Stimulated activated naive CD8-positive, alpha-beta T cell treated with anti-CD3 and anti-CD28 coated beads, Interleukin-15, amount 100 ng/mL, for 72 hours (primary cell): Measurements from ENCODE around the gene CYP27B1.

Source experiments
- ATAC-seq: fragments of 150-1000 bp; cut with Tn5 transposase; 2 replicates; pipeline ENCODE4 v1.10.0; 2021; ENCODE audit warnings: mild to moderate bottlenecking, moderate library complexity
- DNase-seq, 2 donors: peaks; one replicate each; pipeline ENCODE4 v3.0.0; 2021 to 2022
- H3K27ac Mint-ChIP-seq, 2 donors: one replicate each; pipeline ENCODE4 v1.8.0; 2022; ENCODE audit warnings: mild to moderate bottlenecking in 2 of 2, mixed read lengths in 2 of 2, moderate library complexity in 2 of 2
- H3K27me3 Mint-ChIP-seq: one replicate; pipeline ENCODE4 v1.8.0; 2022; ENCODE audit warnings: mixed read lengths
- H3K4me1 Mint-ChIP-seq: one replicate; pipeline ENCODE4 v1.8.0; 2022; ENCODE audit warnings: mild to moderate bottlenecking, mixed read lengths
- H3K4me3 Mint-ChIP-seq, 2 donors: one replicate each; pipeline ENCODE4 v1.8.0; 2022; ENCODE audit warnings: mild to moderate bottlenecking in 2 of 2, mixed read lengths in 2 of 2, moderate library complexity in 1 of 2
- H3K9me3 Mint-ChIP-seq, 2 donors: one replicate each; pipeline ENCODE4 v1.8.0; 2022; ENCODE audit warnings: mixed read lengths in 2 of 2

CYP27B1 gene

DNA sequence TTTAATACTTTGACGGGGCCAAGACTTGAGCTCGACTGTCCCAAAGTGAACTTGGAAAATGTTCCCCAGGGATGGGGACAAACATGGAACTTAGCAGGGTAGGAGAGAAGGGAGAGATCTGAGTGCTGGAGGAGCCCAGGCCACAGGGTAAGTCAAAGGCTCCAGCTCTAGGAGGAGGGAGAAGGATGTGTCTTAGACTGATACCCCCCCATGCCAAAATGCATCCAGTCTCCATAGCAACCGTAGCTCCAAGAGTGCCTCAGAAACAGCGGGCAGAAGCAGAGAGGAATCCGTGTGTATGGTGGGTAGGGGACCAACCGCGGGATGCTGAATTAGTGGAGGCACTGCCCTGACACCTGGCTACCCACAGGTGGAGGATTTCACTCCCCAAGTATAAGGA is 27.5 kb downstream of the CYP27B1 start:
- H3K4me3 Mint-ChIP-seq = peak overlapping the region; percentile 45 to 67
- ATAC-seq (no peak), DNase-seq (no peak)
- no peaks in the 10 kb centered on the region for H3K27me3 Mint-ChIP-seq
- H3K27ac Mint-ChIP-seq = peak overlapping the region; percentile 76 to 83
- no peaks in the 10 kb centered on the region for H3K9me3 Mint-ChIP-seq
- peaks cover 59% of the 10 kb centered on the region for H3K4me1 Mint-ChIP-seq

GRCh38 chr12:57738661-57739237 is 28.1 kb downstream of the CYP27B1 start, which contains the start of gene AGAP2:
TSS of gene AGAP2 (minus strand) at chr12:57738742. CDS start at chr12:57738246, 496 bp downstream.
- peak within 1 kb of the TSS; percentile 76 to 83 for H3K27ac Mint-ChIP-seq
- H3K4me3 Mint-ChIP-seq = peak within 1 kb of the TSS; percentile 45 to 67
- H3K27me3 Mint-ChIP-seq = no peaks in the 10 kb centered on the region
- H3K9me3 Mint-ChIP-seq = no peaks in the 10 kb centered on the region
- DNase-seq (no peak), ATAC-seq (no peak)
- peaks cover 54% of the 10 kb centered on the region for H3K4me1 Mint-ChIP-seq

GRCh38 chr12:57737467-57738460 is 29.1 kb downstream of the CYP27B1 start:
- Mint-ChIP-seq H3K27me3 (no peaks in the 10 kb centered on the region), H3K27ac (no peak overlapping the region), H3K9me3 (no peaks in the 10 kb centered on the region), H3K4me1 (peaks cover 54% of the 10 kb centered on the region), H3K4me3 (no peak overlapping the region)
- ATAC-seq (peak; percentile 30), DNase-seq (no peak)

- no peaks in the 10 kb centered on the region for H3K9me3 Mint-ChIP-seq
- H3K4me1 Mint-ChIP-seq = peaks cover 47% of the 10 kb centered on the region
- no peak for DNase-seq
- H3K27ac Mint-ChIP-seq = peak overlapping the region; percentile 72 to 96
- no peaks in the 10 kb centered on the region for H3K27me3 Mint-ChIP-seq
- no peak for ATAC-seq
- no peak overlapping the region for H3K4me3 Mint-ChIP-seq
Measured at GRCh38 chr12:57736741-57737466, 30.0 kb downstream of the CYP27B1 start.

- DNase-seq = no peak
Measured at GRCh38 chr12:57735952-57736740, 30.7 kb downstream of the CYP27B1 start.

DNA sequence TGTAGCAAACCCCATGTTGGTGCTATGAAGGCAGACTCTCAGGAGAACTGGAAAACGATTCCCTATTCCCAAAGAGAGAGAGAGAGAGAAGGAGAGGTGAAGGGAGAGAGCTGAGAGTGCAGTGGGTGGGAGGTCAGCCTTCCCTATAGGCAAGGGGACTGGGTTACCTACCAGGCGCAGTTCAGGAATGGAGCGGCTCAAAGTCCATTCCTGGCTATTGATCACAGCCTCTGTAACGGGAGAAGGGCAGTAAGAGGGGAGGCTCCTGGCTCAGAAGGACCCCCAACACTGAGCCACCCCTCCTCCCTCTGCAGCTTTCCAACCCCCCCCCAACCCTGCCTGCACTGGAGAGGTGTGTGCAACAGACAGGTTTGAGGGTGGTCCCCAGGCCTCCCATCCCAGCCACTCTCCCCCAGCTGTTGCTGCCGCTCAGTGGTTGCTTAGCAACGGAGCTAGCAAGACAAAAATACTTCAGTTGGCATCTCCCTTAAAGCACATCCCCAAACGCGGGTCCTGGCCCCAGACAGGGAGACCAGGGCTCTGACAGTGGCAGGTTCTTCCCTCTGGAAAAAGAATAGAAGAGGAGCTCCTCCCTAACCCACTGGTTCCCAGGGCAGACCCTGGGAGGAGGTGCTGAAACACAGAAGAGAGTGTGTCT is 31.6 kb downstream of the CYP27B1 start:
- ATAC-seq = no peak
- Mint-ChIP-seq H3K27me3 (no peaks in the 10 kb centered on the region), H3K4me1 (peaks cover 34% of the 10 kb centered on the region), H3K27ac (peak overlapping the region in 1 of 2 donors; percentile 44), H3K9me3 (no peaks in the 10 kb centered on the region), H3K4me3 (no peak overlapping the region)
- DNase-seq = no peak

More at GRCh38 chr12:57735952-57736740, 30.7 kb downstream of the CYP27B1 start:
- H3K9me3 Mint-ChIP-seq = no peaks in the 10 kb centered on the region
- H3K4me1 Mint-ChIP-seq = peaks cover 42% of the 10 kb centered on the region
- H3K27me3 Mint-ChIP-seq = no peaks in the 10 kb centered on the region
- no peak for ATAC-seq
- peak overlapping the region; percentile 72 to 96 for H3K27ac Mint-ChIP-seq
- no peak overlapping the region for H3K4me3 Mint-ChIP-seq

DNA sequence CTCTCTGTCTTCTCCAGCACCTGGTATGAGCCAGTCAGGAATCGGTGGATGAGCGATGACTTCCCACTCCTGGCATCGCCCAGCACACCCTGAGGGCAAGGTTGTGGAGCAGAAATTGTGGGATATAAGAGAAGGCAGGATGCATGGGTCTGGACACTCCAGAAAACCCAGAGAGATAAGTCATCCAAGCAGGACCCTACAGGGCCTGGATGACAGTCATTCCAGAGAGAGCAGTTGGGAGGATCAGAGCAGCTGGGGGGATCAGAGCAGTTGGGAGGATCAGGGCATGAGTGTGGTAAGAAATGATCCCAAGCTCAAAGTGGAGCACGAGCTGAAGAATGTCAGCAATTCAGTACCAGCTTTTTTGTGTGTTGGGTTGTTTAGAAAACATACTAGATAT is 32.3 kb downstream of the CYP27B1 start:
- H3K4me3 Mint-ChIP-seq = no peak overlapping the region
- H3K27ac Mint-ChIP-seq = peak overlapping the region in 1 of 2 donors; percentile 4
- no peaks in the 10 kb centered on the region for H3K27me3 Mint-ChIP-seq
- DNase-seq = no peak
- H3K9me3 Mint-ChIP-seq = no peaks in the 10 kb centered on the region
- no peak for ATAC-seq
- H3K4me1 Mint-ChIP-seq = peaks cover 26% of the 10 kb centered on the region

DNA sequence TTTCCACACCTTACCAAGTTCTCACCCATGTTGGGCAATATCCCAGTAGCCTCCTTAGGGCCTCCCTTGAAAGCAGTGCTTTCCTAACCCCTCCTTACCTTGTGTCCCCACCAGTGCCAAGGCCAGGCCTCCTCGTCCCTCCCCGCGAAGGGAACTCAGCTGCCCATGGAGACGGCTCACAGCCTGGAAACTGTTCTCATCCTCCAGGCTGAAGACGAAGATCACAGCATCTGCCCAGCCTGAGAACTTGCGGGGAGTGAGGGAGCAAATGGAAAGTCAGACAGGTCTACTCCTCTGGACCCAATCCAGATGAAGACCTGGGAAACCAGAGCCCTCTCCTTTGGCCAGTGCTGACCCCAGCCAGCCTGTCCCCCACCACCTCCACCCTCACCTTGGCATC is 33.0 kb downstream of the CYP27B1 start:
- no peak overlapping the region for H3K4me3 Mint-ChIP-seq

DNA sequence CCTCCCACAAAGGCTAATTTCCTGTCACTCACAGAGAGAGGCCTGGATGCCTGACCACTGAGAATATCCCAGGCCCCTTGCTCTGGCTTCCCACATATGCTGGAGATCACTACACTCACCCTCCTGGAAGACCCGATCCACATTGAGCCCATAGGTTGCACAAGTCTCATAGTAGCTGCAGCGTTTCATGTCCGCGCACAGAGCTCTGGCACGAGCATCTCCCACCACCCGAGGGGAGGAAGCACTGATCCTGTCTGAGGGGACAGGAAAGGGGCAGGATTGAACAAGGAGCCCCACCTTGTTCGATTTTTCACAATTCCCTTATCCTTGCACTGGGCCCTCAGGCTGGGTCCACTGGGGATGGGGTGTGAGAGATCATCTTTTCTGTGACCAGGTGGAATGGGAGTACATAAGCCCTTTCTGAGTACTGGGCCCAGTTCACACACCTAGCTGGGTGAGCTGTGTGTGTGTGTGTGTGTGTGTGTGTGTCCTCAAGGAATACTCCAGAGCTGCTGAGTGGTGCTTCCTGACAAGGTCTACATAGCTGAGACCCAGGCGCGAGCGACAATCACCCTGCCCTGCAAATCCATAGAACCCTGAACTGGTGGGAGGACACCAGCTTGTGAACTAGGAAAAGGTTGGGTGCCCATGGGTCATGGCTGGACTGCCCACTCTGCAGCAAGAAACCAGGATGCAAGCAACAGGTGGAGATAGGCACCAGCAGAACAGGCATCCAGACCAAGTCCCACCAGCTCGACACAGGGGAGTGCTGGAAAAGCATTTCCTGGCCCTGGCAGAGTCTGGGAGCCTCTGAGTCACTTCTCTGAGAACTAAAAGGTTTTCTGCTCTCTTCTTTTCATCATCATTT is 33.9 kb downstream of the CYP27B1 start:
- Mint-ChIP-seq H3K4me3 (no peak overlapping the region), H3K27me3 (no peaks in the 10 kb centered on the region), H3K4me1 (peaks cover 18% of the 10 kb centered on the region), H3K27ac (peak overlapping the region; percentile 66 to 71), H3K9me3 (no peaks in the 10 kb centered on the region)
- no peak for ATAC-seq
- DNase-seq = no peak

More for the DNA sequence above, 33.0 kb downstream of the CYP27B1 start:
- Mint-ChIP-seq H3K4me1 (peaks cover 20% of the 10 kb centered on the region), H3K27me3 (no peaks in the 10 kb centered on the region), H3K27ac (no peak overlapping the region), H3K9me3 (no peaks in the 10 kb centered on the region)
- no peak for ATAC-seq
- no peak for DNase-seq

GRCh38 chr12:57732270-57732669 is 34.6 kb downstream of the CYP27B1 start:
- ATAC-seq (no peak), DNase-seq (no peak)
- no peaks in the 10 kb centered on the region for H3K27me3 Mint-ChIP-seq
- peaks cover 18% of the 10 kb centered on the region for H3K4me1 Mint-ChIP-seq
- no peak overlapping the region for H3K27ac Mint-ChIP-seq
- no peak overlapping the region for H3K4me3 Mint-ChIP-seq
- no peaks in the 10 kb centered on the region for H3K9me3 Mint-ChIP-seq

GRCh38 chr12:57731411-57732080 is 35.3 kb downstream of the CYP27B1 start:
- ATAC-seq (no peak), DNase-seq (no peak)
- Mint-ChIP-seq H3K27me3 (no peaks in the 10 kb centered on the region), H3K4me1 (peaks cover 11% of the 10 kb centered on the region), H3K9me3 (no peaks in the 10 kb centered on the region), H3K4me3 (no peak overlapping the region), H3K27ac (no peak overlapping the region)

GRCh38 chr12:57730336-57731067 is 36.4 kb downstream of the CYP27B1 start:
- no peak overlapping the region for H3K4me3 Mint-ChIP-seq
- H3K9me3 Mint-ChIP-seq = no peaks in the 10 kb centered on the region
- DNase-seq (no peak), ATAC-seq (no peak)
- H3K27me3 Mint-ChIP-seq = no peaks in the 10 kb centered on the region
- H3K4me1 Mint-ChIP-seq = peaks cover 14% of the 10 kb centered on the region
- peak overlapping the region in 1 of 2 donors; percentile 72 for H3K27ac Mint-ChIP-seq
